ENCODE results near the gene RTTN. TPM values are rescaled to one million over a fixed set of nuclear protein-coding genes. Genes with fewer than 3 reads are reported as not detected.

Gene RTTN
- total and polyA plus RNA-seq, 2 donors (not counting 3 experiments of a cell fraction or from before 2014, with no cell fraction given) = 3.1 to 17.4 TPM

DNA sequence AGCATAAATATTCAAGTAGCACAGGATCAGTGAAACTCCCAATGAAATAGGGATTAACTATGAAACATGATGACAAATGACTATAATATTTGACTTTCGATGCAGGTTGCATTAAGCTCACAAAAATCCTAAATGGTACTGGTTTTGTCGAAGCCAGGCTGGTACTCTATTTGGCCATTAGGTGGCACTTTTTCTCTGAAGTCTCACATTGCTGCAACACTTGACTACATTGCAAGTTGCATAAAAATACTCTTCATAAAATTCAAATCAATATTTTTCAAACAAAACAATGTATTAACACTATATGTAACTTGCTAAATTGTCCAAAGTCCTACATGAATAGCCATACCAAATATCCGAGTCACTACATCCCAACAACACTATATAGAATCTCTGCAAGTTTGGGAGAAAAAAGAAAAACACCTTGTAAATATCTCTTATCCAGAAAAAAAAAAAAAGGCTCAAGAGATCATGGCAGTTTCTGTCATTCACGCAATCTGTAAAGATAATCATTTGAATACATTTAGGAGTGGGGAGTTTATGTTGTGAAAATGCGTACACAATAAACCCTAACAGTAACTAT, 9.5 kb downstream of the RTTN start:
- TF ChIP-seq MYC (IDR thresholded peaks at IDR 0.05; ENCODE audit: low read depth, low read length) (no peak), POLR2A (IDR thresholded peaks at IDR 0.05; ENCODE audit: low read depth, low read length) (no peak), EZH2 (IDR thresholded peaks at IDR 0.05; ENCODE audit: borderline replicate concordance, low read depth, low read length, severe bottlenecking) (no peak), CTCF (IDR thresholded peaks at IDR 0.05; ENCODE audit: extremely low read depth in 1 of 2, insufficient read depth in 1 of 2, low read depth in 1 of 2, low read length in 2 of 2) (peak; percentile 62 to 64), POLR2AphosphoS5 (IDR thresholded peaks at IDR 0.05; ENCODE audit: insufficient read depth, low read depth, low read length) (no peak), FOS (IDR thresholded peaks at IDR 0.05; ENCODE audit: borderline replicate concordance, insufficient read depth, low read length) (no peak), JUN (IDR thresholded peaks at IDR 0.05; ENCODE audit: borderline replicate concordance, insufficient read depth, insufficient read length, low read depth) (no peak)
- TF ChIP-seq, protein P1, sequence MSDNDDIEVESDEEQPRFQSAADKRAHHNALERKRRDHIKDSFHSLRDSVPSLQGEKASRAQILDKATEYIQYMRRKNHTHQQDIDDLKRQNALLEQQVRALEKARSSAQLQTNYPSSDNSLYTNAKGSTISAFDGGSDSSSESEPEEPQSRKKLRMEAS (IDR thresholded peaks at IDR 0.05; ENCODE audit: insufficient read depth, insufficient read length) = no peak
- ChIA-PET CTCF (interaction anchor here (0.6 to 8.3 kb wide), 48 partner anchors 9 to 295 kb away, joined by 3 to 304 read pairs (median 5); partner anchors contain the start of genes RTTN and SOCS6), POLR2A (interaction anchor here (0.9 kb wide), 1 partner anchor 10 kb away, joined by 3 read pairs; the partner anchor contains the start of gene RTTN)
- H3K9ac ChIP-seq (replicated peaks; ENCODE audit: extremely low read depth, insufficient read depth, low read length) = no peak overlapping the region
- dilution Hi-C loops (cut with MboI; ENCODE audit: extremely low pct_ligation_motif_present, low sequenced_read_pairs) = no loop called here
- DNase-seq (ENCODE audit: low read depth, low spot score) (peak; percentile 57), FAIRE-seq (peak; percentile 57)
- no peak overlapping the region for H3K27ac ChIP-seq (ENCODE audit: insufficient read depth, low read depth, low read length)
- no peak overlapping the region for H3K4me3 ChIP-seq (replicated peaks in 1 of 3; ENCODE audit: insufficient read depth in 1 of 3, low read depth in 1 of 3, low read length in 3 of 3)
- intact Hi-C loops (cut with micrococcal nuclease) = loop anchor here (1.0 to 2.0 kb wide), 4 partner anchors 23 to 258 kb away; no protein-coding TSS in a partner anchor
- no peak overlapping the region for H2AFZ ChIP-seq (ENCODE audit: low read depth, low read length)
- no peaks in the 10 kb centered on the region for H3K9me1 ChIP-seq (replicated peaks; ENCODE audit: control insufficient read depth, extremely low read depth, insufficient read depth, low read length)
- no peak overlapping the region for H3K4me2 ChIP-seq (ENCODE audit: insufficient read depth, low read length)
- no peaks in the 10 kb centered on the region for H3K27me3 ChIP-seq (ENCODE audit: control insufficient read depth in 2 of 2, insufficient read depth in 2 of 2, low read length in 2 of 2)
- H3K4me1 ChIP-seq (ENCODE audit: control insufficient read depth, extremely low read depth, insufficient read depth, low read length) = no peaks in the 10 kb centered on the region
- H3K36me3 ChIP-seq (ENCODE audit: control insufficient read depth in 2 of 2, extremely low read depth in 1 of 2, insufficient read depth in 2 of 2, low read length in 2 of 2) = peaks cover 0 to 4% of the 10 kb centered on the region in 2 experiments
- BruUV-seq (replicated peaks) = no TSS peak
- H3K79me2 ChIP-seq (ENCODE audit: control insufficient read depth, insufficient read depth, low read length) = no peaks in the 10 kb centered on the region
- H3K9me3 ChIP-seq (replicated peaks; ENCODE audit: control insufficient read depth, insufficient read depth, low read length) = no peaks in the 10 kb centered on the region
- H4K20me1 ChIP-seq (replicated peaks; ENCODE audit: control insufficient read depth, extremely low read depth, insufficient read depth, low read length) = no peaks in the 10 kb centered on the region
